ENCODE results near the gene SOD2.
A peak's percentile ranks its signal among the peaks of the same experiment; 100 is the strongest.
"Not testable (repeated sequence)": the region's sequence is repeated elsewhere in the genome, so short reads cannot be mapped to it uniquely, and the experiment has no call there.

SOD2 gene

GRCh38 chr6:159728531-159728964 lies 35.5 kb upstream of the SOD2 start:
- no peak for TF ChIP-seq CTCF (IDR thresholded peaks at IDR 0.05)
- TF ChIP-seq ZFX (IDR thresholded peaks at IDR 0.05; ENCODE audit: borderline replicate concordance) = no peak
- peak overlapping the region; percentile 94 for H3K27ac ChIP-seq

GRCh38 chr6:159727717-159728445 lies 34.8 kb upstream of the SOD2 start:
- TF ChIP-seq CTCF (IDR thresholded peaks at IDR 0.05) = no peak
- TF ChIP-seq ZFX (IDR thresholded peaks at IDR 0.05; ENCODE audit: borderline replicate concordance) = no peak
- peak overlapping the region; percentile 94 for H3K27ac ChIP-seq

GRCh38 chr6:159726918-159727716 lies 34.1 kb upstream of the SOD2 start, which contains the start of gene WTAP:
TSS of gene WTAP (plus strand) at chr6:159727506. CDS start at chr6:159736266, 8,760 bp downstream.
- TF ChIP-seq ZFX (IDR thresholded peaks at IDR 0.05; ENCODE audit: borderline replicate concordance) (no peak), CTCF (IDR thresholded peaks at IDR 0.05) (no peak)

GRCh38 chr6:159726255-159726917 lies 33.3 kb upstream of the SOD2 start:
- TF ChIP-seq CTCF (IDR thresholded peaks at IDR 0.05) (no peak), ZFX (IDR thresholded peaks at IDR 0.05; ENCODE audit: borderline replicate concordance) (no peak)
- peak overlapping the region; percentile 94 for H3K27ac ChIP-seq

More at GRCh38 chr6:159726918-159727716, 34.1 kb upstream of the SOD2 start, which contains the start of gene WTAP:
- peak within 1 kb of the TSS; percentile 94 for H3K27ac ChIP-seq

GRCh38 chr6:159725208-159725607 lies 32.2 kb upstream of the SOD2 start:
- H3K27ac ChIP-seq = not testable (repeated sequence)

GRCh38 chr6:159724778-159725177 lies 31.7 kb upstream of the SOD2 start:
- TF ChIP-seq ZFX (IDR thresholded peaks at IDR 0.05; ENCODE audit: borderline replicate concordance) (no peak), CTCF (IDR thresholded peaks at IDR 0.05) (no peak)
- H3K27ac ChIP-seq = no peak overlapping the region

GRCh38 chr6:159723259-159723658 lies 30.2 kb upstream of the SOD2 start:
- H3K27ac ChIP-seq = 0 out of 2 replicates have a peak overlapping the region, but pooled peaks have one; percentile 14
- TF ChIP-seq CTCF (IDR thresholded peaks at IDR 0.05) (no peak), ZFX (IDR thresholded peaks at IDR 0.05; ENCODE audit: borderline replicate concordance) (no peak)

Measured in 22Rv1 (cell line).